HG03139 (cell line): ENCODE data around the gene ABCC2.

Source experiments
- ATAC-seq: cut with Tn5 transposase; IDR thresholded peaks from one replicate; pipeline ENCODE4 v1.9.1; 2021; ENCODE audit not compliant: unreplicated experiment

ABCC2 gene

DNA sequence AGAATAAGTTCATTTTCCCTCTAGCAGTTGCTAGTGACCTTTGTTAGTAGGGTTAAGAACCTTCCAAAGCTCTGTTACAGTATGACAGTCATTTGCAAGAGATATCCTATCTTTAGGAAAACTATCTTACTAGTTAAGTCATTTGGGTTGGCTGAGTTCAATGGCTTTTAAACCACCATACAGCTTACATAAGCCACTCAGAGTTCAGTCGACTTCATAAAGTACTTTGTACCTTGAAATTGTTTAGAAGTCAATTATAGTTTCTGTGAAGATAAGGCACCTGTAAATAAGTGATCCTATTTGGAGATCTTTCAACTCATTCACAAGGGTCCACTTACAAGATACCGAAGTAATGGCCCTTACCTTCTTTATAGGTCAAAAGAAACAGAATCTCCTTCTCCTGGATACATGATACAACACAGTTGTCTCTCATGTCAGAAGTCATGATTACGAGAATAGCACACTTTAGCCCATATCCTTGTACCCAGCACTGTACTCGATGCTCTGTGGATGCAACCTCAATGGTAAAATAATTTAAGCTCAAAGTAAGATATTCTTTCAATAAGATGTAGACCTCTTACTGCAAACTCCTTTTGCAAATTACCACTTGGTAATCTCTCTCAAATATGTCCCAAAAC is 11.9 kb upstream of the ABCC2 start:
- no peak for ATAC-seq

DNA sequence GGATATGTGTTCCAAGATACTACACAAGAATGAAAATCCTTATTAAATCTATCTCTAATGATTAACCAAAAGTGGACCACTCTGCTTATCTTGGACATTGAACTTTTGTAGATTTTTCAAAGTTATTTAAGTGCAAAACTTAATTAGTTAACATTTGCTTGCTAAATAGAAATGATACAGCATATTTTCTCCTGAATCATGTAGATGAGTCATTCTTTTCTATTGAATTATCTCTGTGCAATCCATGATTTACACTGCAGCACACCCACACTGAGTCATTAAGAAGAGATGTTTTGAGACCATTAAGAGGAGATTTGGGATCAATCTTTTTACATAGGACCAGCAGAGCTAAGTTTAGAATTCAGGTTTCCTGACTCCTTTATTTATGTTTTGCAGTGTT is 6.6 kb upstream of the ABCC2 start:
- no peak for ATAC-seq

DNA sequence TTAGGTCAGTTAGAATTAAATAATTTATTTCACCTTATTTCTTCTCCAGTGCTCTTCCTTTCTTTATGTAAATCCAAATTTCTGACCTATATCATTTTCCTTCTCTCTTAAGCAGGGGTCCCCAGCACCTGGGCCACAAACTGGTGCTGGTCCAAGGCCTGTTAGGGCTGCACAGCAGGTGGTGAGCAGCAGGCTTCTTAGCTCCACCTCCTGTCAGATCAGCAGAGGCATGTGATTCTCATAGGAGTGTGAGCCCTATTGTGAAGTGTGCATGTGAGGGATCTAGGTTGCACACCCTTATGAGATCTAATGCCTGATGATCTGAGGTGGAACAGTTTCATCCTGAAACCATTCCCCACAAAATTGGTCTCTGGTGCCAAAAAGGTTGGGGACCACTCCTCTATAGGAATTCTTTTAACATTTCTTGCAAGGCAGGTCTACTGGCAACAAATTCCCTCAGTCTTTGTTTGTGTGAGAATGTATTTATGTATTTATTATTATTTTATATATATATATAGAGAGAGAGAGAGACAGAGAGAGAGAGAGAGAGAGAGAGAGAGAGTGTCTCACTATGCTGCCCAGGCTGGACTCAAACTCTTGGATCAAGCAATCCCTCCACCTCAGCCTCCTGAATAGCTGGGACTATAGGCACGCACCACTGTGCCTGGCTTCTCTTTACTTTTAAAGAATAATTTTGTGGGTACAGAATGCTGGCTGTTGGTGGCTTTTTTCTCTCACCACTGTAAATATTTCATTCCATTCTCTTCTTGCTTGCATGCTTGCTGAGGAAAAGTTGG is 4.3 kb upstream of the ABCC2 start:
- ATAC-seq: no peak

DNA sequence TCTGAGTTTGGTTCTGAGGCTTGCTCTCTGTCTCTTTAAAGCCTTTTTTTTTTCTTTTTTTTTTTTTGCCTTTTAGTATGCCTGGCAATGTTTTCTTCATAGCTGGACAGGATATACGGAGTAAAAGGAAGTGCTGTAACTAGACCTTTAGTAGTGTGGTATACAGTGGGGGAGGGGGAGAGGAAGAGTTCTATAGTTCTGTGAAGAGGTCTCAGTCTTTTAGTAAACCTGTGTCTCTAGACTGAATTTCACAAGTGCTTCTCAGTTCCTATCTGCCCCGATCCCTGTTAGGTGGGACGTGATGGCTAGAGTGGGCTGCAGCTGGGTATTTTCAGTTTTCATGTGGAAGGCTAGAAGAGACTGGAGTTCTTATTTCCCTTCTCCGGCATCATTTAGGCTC is 3.1 kb upstream of the ABCC2 start:
- no peak for ATAC-seq

DNA sequence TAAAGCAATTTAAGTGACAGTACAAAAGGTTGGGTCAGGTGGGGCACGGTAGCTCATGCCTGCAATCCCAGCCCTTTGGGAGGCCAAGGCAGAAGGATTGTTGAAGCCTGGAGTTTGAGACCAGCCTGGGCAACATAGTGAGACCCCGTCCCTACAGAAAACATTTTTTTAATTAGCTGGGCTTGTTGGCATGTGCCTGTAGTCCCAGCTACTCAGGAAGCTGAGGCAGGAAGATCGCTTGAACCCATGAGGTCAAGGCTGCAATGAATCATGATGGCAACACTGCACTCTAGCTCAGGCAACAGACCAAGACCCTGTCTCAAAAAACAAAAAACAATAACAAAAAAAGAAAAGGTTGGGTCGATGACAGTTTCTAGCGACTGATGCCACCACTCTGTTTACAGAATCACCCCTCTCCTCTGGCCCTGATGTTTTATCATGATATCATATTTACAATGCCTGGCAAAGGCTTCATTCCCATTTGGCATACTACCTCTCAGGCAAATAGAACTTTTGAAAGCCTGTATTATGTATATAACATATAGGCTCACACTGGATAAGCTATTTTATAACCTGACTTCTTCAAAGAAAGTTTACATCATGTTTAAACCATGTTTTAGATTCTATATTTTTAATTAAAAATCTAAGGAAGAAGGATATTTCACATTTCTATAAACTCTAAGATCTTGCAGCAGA is 558 bp upstream of the ABCC2 start:
- no peak for ATAC-seq

DNA sequence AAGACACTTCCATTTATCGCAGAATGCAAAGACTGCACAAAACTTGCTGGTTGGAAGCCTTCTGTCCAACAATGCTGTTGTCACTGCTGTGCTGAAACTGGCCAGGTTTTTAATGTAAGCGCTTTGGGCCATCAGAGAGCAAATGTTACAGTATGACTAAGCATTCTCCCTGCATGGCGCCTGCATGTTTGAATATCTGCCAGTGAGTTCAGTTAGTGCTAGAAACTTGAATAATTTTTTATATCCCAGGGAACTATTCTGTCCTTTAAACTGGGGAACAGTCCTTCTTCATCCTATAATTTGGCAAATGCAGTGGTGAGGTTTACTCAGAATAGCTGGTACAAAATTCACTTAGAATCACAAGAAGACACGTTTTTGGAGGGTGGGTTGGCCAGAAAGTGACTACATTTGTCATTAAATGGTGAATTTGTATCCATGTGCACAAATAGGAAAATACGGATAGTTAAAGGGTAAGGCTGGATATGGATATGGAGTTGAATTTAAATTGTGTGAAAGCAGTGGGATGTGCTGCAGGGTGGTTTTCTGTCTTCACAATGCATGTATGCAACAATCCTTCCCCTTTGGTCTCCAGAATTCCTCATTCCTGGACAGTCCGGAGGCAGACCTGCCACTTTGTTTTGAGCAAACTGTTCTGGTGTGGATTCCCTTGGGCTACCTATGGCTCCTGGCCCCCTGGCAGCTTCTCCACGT is 1.7 kb downstream of the ABCC2 start:
- no peak for ATAC-seq

DNA sequence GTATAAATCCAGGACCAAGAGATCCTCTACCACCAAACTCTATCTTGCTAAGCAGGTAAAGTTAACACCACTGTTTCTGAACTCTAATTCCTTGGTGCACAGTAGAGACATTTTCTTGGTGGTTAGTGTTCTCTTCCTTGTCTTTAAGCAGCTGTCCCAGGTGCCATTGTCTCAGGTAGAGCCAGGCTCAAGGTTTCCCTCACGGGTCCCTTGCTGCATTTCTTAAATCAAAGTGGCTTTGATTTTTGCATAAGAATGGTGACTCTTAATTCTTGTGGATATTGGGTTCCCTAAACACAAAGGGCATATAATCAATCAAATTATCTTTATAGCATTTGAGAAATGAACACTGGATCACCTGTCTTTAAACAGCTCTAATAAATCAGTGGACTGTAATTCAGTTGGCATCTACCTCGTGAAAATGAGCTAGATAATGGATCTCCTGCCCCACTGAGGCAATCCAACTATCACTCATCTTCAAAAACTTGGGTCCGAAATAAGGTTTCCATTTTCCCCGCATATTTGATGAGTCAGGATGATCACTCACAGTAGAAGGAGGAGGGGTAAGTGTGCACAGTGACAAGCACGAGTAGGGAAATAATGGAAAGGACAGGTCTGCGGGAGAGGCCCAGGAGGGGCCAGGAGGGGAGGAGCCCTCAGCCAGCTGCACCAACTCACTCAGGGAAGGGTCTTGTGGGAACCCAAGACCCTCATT is 2.4 kb downstream of the ABCC2 start:
- no peak for ATAC-seq

DNA sequence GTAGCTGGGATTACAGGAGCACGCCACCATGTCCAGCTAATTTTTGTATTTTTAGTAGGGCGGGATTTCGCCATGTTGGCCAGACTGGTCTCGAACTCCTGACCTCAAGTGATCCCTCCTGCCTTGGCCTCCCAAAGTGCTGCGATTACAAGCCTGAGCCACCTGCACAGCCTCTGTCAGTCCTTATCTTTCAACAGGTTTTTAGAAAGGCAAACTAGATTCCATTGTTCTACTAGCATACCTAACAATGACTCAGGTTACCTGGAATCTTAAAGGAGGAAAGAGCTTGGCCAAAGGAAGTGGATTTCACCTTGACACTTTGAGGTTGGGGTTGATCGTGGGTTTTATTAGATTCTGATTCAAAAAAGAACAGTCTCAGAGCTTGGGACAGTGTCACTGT is 3.2 kb downstream of the ABCC2 start:
- no peak for ATAC-seq

DNA sequence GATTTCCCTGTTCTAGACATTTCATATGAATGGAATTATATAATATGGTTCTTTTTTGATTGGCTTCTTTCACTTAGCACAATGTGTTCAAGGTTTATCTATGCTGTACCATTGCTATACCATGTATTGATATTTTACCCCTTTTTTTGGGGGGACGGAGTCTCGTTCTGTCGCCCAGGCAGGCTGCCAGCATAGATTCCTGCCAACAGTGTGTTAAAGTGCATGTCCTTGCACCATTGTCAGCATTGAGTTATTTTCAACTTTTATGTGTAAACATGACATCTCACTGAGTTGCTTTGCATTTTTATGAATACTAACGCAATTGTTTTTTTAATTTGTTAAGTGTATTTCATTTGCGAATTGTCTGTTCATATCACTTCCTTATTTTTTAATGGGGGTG is 4.9 kb downstream of the ABCC2 start:
- ATAC-seq: no peak

DNA sequence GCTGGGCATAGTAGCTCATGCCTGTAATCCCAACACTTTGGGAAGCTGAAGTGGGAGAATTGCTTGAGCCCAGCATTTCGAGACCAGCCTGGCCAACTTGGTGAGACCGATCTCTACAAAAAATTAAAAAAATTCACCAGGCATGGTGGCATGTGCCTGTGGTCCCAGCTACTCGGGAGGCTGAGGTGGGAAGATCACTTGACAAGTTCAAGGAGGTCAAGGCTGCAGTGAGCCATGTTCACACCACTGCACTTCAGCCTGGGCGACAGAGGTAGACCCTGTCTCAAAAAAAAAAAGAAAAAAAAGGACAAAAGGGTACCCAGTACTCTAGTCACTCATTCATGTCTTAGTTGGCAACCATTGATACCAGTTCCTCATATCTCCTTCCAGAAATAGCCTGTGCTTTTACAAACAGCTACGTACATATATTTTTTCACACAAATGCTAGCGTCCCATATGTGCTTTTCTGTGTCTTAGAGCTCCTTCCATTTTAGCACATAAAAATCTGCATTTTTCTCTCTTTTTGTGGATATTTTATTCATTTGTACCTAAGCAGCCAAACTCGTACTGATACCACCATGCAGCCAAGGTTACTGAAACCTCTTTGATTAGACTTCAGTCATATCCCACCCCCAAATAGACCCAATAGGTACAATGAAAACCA is 5.5 kb downstream of the ABCC2 start:
- ATAC-seq: no peak

DNA sequence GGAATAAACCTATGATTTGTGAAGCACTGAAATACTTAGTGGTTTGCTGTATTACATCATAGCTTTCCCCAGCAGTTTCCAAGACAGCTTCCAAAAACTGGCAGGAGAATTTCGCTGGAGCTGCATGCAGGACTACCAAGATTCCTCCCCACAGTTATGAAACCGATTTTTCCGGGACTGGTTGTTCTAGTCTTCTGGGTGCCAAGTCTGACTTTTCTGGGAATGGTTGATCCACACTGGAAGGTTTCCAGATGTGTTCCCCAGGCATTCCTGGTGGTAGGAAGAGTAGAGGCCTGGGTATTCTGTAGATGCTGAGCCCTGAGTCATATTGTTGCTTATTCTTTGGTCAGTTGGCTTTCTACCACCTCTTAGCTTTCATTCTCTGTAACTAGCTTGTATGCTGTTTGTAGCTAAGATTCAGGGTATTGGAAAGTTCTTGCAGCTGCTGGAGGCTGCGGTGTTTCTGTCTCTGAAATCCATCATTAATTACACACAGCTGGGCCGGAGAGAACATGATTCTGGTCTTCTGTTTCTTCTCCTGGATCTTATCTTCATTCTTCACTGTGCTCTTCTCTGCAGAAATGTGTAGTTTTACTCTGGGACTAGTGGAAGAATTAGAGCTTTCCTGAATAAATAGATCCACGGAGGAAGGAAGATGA is 6.3 kb downstream of the ABCC2 start:
- no peak for ATAC-seq

DNA sequence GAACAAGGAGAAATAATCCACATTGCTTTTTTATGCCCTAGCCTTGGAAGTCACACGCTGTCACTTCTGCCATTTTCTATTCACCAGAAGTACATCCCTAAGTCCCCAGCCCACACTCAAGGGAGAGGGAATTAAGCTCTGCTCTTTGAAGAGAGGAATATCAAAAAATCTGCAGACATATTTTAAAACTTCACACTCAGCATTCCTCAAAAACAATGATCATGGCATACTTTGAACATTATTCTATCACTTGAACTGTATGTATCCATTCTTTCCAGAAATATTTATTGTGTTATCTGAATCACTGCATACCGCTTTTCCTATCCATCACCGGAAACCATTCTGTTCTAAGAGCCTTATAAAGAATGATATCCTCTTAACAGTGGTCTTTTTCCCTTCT is 9.4 kb downstream of the ABCC2 start:
- no peak for ATAC-seq

DNA sequence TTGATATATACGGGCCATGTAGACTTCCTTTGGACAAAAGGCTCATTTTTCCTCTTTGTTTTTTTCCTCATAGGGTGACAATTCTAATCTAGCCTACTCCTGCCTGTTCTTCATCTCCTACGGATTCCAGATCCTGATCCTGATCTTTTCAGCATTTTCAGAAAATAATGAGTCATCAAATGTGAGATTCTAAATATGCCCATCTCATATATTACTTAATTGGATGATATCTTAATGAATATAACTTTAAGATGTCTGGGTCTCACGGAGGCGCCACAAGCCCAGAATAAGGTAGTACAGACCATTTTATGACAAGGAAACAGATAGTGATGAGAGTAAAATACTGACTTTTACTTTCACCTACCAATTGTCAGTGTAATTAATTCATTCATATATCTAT is 11.4 kb downstream of the ABCC2 start:
- no peak for ATAC-seq

DNA sequence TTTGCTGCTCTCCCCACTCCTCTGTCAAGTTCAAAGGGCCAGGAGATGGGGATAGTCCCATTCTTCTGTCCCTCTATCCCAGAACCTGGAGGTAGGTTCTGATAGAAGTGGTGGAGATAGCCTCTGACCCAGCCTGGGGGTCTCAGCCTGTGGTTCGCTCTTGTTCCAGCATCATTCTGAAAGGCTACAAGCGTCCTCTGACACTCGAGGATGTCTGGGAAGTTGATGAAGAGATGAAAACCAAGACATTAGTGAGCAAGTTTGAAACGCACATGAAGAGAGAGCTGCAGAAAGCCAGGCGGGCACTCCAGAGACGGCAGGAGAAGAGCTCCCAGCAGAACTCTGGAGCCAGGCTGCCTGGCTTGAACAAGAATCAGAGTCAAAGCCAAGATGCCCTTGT is 14.5 kb downstream of the ABCC2 start:
- no peak for ATAC-seq

DNA sequence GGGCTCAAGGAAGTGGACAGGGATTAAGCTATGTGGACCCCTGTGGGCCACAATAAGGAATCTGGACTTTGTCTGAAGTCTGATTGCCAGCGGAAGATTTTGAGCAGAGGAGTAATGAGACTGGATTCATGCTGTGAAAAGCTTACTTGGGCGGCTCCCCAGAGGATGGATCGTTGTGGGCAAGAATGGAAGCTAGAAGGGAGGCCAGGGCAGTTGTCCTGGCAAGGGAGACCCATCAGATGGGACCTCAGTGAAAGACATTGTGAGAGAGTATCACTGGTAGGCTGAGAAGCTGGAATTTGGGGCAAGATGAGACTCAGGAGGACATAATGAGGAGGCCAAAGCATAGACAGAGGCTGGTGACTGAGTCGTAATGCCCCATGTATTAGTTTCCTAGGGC is 15.6 kb downstream of the ABCC2 start:
- ATAC-seq: no peak

DNA sequence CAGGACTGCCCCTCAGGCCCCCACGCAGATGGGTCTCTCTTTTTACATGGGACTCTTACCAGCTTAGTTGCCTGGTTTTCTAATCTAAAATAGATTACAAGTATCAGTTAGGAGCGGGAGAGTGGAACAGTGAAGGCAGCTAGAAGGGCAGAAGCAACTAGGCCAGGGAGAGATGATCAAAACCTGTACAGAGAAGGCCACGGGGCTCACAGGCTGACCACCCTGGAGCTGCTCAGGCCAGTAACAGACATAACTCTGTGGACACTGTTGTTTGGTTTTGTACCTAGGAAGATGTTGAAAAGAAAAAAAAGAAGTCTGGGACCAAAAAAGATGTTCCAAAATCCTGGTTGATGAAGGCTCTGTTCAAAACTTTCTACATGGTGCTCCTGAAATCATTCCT is 16.5 kb downstream of the ABCC2 start:
- ATAC-seq: no peak

DNA sequence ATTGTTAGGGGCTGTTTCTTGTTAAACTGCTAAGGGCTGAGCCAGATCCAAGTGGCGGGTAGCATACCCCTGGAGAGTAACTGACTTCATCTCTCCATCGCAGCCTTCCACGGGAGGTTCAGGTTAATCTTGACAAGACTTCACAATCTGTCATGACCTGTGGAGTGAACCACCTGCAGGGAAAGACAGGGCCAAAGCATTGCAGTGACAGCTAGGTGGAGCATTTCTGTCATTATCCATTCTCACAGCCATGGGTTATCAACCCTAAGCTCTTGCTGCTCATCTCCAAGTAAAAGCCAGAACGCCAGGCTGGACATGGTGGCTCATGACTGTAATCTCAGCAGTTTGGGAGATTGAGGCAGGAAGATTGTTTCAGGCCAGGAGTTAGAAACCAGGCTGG is 17.2 kb downstream of the ABCC2 start:
- ATAC-seq: no peak

DNA sequence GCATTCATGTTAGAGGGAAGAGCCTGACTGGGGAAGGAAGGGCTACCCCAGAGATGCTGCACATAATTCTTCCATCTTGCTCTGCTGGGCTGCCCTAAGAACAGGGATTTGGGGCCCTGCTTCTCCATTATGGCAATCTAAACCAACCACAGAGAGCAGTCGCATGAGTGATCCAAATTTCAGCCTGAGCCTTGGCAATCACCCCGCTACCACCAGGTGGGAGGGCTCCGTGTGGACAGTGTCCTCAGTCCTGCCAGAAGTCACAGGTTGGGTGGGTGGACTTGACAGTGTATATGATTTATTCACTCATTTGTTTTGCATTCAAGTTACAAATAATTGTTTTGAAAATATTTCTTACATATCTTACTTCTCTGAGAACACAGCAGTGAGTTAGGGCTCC is 22.0 kb downstream of the ABCC2 start:
- ATAC-seq: no peak

DNA sequence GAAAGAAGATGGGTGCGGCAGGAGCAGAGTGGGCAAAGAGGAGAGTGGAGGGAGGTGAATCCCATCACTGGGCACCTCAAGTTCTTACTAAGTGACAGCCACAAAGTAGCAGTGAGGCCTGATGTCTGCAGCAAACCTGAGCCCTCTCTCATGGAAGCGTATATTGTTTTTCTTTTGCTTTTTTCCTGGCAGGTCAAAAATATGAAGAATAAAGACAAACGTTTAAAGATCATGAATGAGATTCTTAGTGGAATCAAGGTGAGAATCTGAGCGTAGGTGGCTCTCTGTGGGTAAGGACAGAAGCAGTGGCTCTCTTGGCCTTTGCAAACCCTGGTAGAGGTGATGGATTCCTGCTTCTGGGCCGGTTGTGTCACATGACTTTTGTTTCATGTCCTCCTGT is 22.8 kb downstream of the ABCC2 start:
- ATAC-seq: no peak

DNA sequence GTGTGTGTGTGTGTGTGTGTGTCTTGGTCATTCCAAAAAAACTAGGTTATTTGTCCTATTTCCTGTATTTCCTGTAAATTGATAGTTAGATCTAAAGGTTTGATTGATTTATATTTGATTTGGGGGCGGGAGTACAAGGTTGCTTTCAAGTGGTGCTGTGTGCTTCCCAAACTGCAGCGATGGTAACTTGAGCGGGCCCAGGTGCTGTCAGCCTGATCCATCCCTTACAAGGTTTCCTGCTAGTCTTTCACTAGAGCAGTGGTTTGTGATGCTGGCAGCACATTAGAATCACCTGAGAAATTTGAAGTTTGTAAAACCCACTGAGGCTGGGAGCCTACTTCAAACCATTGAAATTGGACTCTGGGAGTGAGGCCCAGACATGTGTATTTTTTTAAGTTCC is 23.7 kb downstream of the ABCC2 start:
- ATAC-seq: no peak
